A673 (cell line): ENCODE data around the gene SH2B3. TPM values are rescaled to one million over a fixed set of nuclear protein-coding genes. Genes with fewer than 3 reads are reported as not detected.

Experiments used
- BruUV-seq: library from RNA; stranded (reverse); fragments of 400-500 nt; replicated peaks from 2 replicates; lab custom pipeline; 2021; lab: Mats Ljungman, UMichigan
- CTCF ChIA-PET: fragments of 300-600 bp; sonication (Branson Sonifier 250); formaldehyde crosslinking; loops from one replicate; lab custom pipeline; 2022; ENCODE audit warnings: antibody characterized with exemption; lab: Charles Lee
- POLR2A ChIA-PET: fragments of 300-600 bp; sonication (Branson Sonifier 250); formaldehyde crosslinking; loops from one replicate; lab custom pipeline; 2022; ENCODE audit warnings: antibody characterized with exemption; ENCODE audit not compliant: low non-redundant PET; lab: Charles Lee
- DNase-seq: peaks from one replicate; pipeline ENCODE4 v3.0.0-alpha.2; 2015; ENCODE audit warnings: low spot score
- H3K27ac ChIP-seq: fragments of 200-600 bp; sonication (generic); 2 replicates; pipeline ENCODE4 v1.5.1; 2016; ENCODE audit warnings: mixed run types, low read depth, mild to moderate bottlenecking, mixed read lengths, antibody characterized with exemption, low read length; ENCODE audit not compliant: poor library complexity, severe bottlenecking
- H3K27me3 ChIP-seq: fragments of 200-600 bp; sonication (generic); replicated peaks from 2 replicates; pipeline ENCODE4 v1.6.1; 2017; ENCODE audit warnings: mixed run types, low read depth, mild to moderate bottlenecking, mixed read lengths, antibody characterized with exemption, low read length; ENCODE audit not compliant: insufficient read depth, poor library complexity
- H3K36me3 ChIP-seq: fragments of 200-600 bp; sonication (generic); 2 replicates; pipeline ENCODE4 v1.6.1; 2016; ENCODE audit warnings: mixed run types, mild to moderate bottlenecking, mixed read lengths, antibody characterized with exemption, low read length; ENCODE audit not compliant: insufficient read depth, poor library complexity, severe bottlenecking
- H3K4me1 ChIP-seq: fragments of 200-600 bp; sonication (generic); 2 replicates; pipeline ENCODE4 v1.6.1; 2017; ENCODE audit warnings: mixed run types, mild to moderate bottlenecking, mixed read lengths, antibody characterized with exemption, low read length; ENCODE audit not compliant: insufficient read depth, poor library complexity, severe bottlenecking
- H3K4me3 ChIP-seq: fragments of 200-600 bp; sonication (generic); 2 replicates; pipeline ENCODE4 v1.5.1; 2016; ENCODE audit warnings: low read depth, mixed run types, mild to moderate bottlenecking, mixed read lengths, low read length; ENCODE audit not compliant: poor library complexity, severe bottlenecking
- H3K9me3 ChIP-seq: fragments of 200-600 bp; sonication (generic); 2 replicates; pipeline ENCODE4 v1.6.1; 2016; ENCODE audit warnings: mixed run types, low read depth, mild to moderate bottlenecking, mixed read lengths, antibody characterized with exemption, low read length; ENCODE audit not compliant: poor library complexity, severe bottlenecking
- CTCF ChIP-seq: fragments of 300-800, 200-600 bp; sonication (generic); conservative IDR thresholded peaks from 2 replicates; pipeline ENCODE4 v1.5.1; 2017; ENCODE audit warnings: low read depth, mild to moderate bottlenecking, antibody characterized with exemption, low read length, moderate library complexity, mixed read lengths
- EZH2 ChIP-seq: fragments of 200-600 bp; sonication (generic); IDR thresholded peaks from 2 replicates; pipeline ENCODE4 v1.6.1; 2017; ENCODE audit warnings: borderline replicate concordance, low read depth, mild to moderate bottlenecking, mixed read lengths, antibody characterized with exemption, low read length; ENCODE audit not compliant: poor library complexity, severe bottlenecking
- intact Hi-C: fragments of 100-400 bp; cut with micrococcal nuclease; formaldehyde crosslinking; loops from one replicate; pipeline ENCODE4 v1.10.0; 2022; ENCODE audit not compliant: unreplicated experiment
- total RNA-seq: library from RNA; stranded (reverse); gene quantifications from 2 replicates; pipeline ENCODE4 v1.2.3, GENCODE V29; 2021

SH2B3 gene
- total RNA-seq, 1 experiment from 2014 or later = 133 TPM

DNA sequence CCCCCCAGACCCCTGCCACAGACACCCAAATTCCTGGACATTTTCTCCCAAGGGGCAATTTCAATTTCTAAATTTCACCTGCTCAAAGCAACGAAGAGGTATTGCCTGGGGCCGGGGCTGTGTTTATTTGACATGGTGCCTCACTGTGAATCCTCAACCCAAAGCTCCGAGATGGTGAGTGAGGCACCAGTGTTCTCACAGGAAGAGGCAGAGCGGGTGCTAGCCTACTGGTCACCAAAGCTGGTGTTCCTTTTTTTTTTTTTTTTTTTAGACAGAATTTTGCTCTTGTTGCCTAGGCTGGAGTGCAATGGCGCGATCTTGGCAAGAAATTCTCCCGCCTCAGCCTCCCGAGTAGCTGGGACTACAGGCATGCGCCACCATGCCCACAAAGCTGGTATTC, 14.8 kb upstream of the SH2B3 start:
- POLR2A ChIA-PET = no interaction called here

GRCh38 chr12:111393700-111394300, 11.9 kb upstream of the SH2B3 start:
- no TSS peak for BruUV-seq
- DNase-seq = no peak
- Histone ChIP-seq H3K36me3 (no peaks in the 10 kb centered on the region), H3K27ac (no peak overlapping the region), H3K4me1 (peaks cover 16% of the 10 kb centered on the region), H3K9me3 (no peaks in the 10 kb centered on the region), H3K27me3 (no peaks in the 10 kb centered on the region), H3K4me3 (no peak overlapping the region)
- ChIA-PET CTCF (no interaction called here), POLR2A (no interaction called here)
- TF ChIP-seq EZH2 = no peak
- no peak for TF ChIP-seq CTCF
- intact Hi-C loops = no loop called here

More for the DNA sequence above, 14.8 kb upstream of the SH2B3 start:
- Histone ChIP-seq H3K4me1 (no peaks in the 10 kb centered on the region), H3K27ac (no peak overlapping the region), H3K9me3 (no peaks in the 10 kb centered on the region), H3K27me3 (no peaks in the 10 kb centered on the region), H3K36me3 (no peaks in the 10 kb centered on the region), H3K4me3 (no peak overlapping the region)
- intact Hi-C loops = no loop called here
- CTCF ChIA-PET = interaction anchor here (0.5 kb wide), 1 partner anchor 397 kb away, joined by 3 read pairs; no protein-coding TSS in a partner anchor
- TF ChIP-seq CTCF (no peak), EZH2 (no peak)
- no peak for DNase-seq
- BruUV-seq = no TSS peak

DNA sequence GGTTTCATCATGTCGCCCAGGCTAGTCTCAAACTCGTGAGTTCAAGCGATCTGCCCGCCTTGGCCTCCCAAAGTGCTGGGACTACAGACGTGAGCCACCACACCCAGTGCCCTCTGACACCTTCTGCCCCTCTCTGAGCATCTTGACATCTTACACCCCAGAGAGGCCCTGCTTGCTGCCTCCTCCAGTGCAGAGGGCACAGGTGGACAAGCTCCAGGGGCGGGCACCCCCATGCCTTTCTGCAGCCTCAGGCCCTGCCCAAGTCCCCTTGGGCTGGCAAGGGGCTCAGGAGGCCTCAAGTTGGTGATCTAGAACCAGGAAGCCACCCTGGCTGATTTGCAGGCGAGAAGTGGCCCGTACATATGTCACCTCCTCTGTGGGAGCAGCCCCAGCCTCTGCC, 11.2 kb upstream of the SH2B3 start:
- H3K4me1 ChIP-seq = peaks cover 23% of the 10 kb centered on the region
- H3K27ac ChIP-seq = no peak overlapping the region
- TF ChIP-seq EZH2 (no peak), CTCF (no peak)
- ChIA-PET CTCF (interaction anchor here (0.7 kb wide), 1 partner anchor 31 kb away, joined by 3 read pairs; no protein-coding TSS in a partner anchor), POLR2A (no interaction called here)
- no peaks in the 10 kb centered on the region for H3K27me3 ChIP-seq
- H3K9me3 ChIP-seq = no peaks in the 10 kb centered on the region
- intact Hi-C loops = no loop called here
- DNase-seq = no peak
- no peak overlapping the region for H3K4me3 ChIP-seq
- no TSS peak for BruUV-seq
- H3K36me3 ChIP-seq = no peaks in the 10 kb centered on the region
